H9 (cell line): Measurements from ENCODE around the gene NRXN3. TPM values are rescaled to one million over a fixed set of nuclear protein-coding genes. Genes with fewer than 3 reads are reported as not detected.

Experiments
- DNase-seq: peaks from one replicate; pipeline ENCODE4 v3.0.0-alpha.2; 2017
- H2AFZ ChIP-seq: one replicate; pipeline ENCODE4 v1.6.1; 2013; ENCODE audit warnings: mild to moderate bottlenecking, low read length, control low read depth, moderate library complexity
- H2AK5ac ChIP-seq: 2 replicates; pipeline ENCODE4 v1.6.1; 2013; ENCODE audit warnings: low read length, control low read depth, mixed read lengths; ENCODE audit not compliant: insufficient read length
- H2BK120ac ChIP-seq: one replicate; pipeline ENCODE4 v1.6.1; 2013; ENCODE audit warnings: low read depth, mild to moderate bottlenecking, low read length, control low read depth, inconsistent platforms; ENCODE audit not compliant: poor library complexity, severe bottlenecking
- H2BK12ac ChIP-seq: 2 replicates; pipeline ENCODE4 v1.6.1; 2013; ENCODE audit warnings: low read length, control low read depth, mixed read lengths, low read depth; ENCODE audit not compliant: insufficient read length
- H2BK15ac ChIP-seq: 2 replicates; pipeline ENCODE4 v1.6.1; 2013; ENCODE audit warnings: low read depth, low read length, control low read depth
- H2BK20ac ChIP-seq: one replicate; pipeline ENCODE4 v1.6.1; 2013; ENCODE audit warnings: low read depth, mild to moderate bottlenecking, low read length, control low read depth, inconsistent platforms; ENCODE audit not compliant: poor library complexity, severe bottlenecking
- H2BK5ac ChIP-seq: 2 replicates; pipeline ENCODE4 v1.6.1; 2013; ENCODE audit warnings: low read length, control low read depth, mixed read lengths; ENCODE audit not compliant: insufficient read length
- H3K14ac ChIP-seq: 2 replicates; pipeline ENCODE4 v1.6.1; 2013; ENCODE audit warnings: low read length, control low read depth; ENCODE audit not compliant: insufficient read depth
- H3K18ac ChIP-seq: 2 replicates; pipeline ENCODE4 v1.6.1; 2013; ENCODE audit warnings: low read depth, mild to moderate bottlenecking, mixed read lengths, low read length, control low read depth; ENCODE audit not compliant: insufficient read length
- H3K23ac ChIP-seq: 2 replicates; pipeline ENCODE4 v1.6.1; 2013; ENCODE audit warnings: low read length, control low read depth, mixed read lengths, low read depth; ENCODE audit not compliant: insufficient read length
- H3K23me2 ChIP-seq: 2 replicates; pipeline ENCODE4 v1.6.1; 2013; ENCODE audit warnings: low read depth, mild to moderate bottlenecking, mixed read lengths, low read length, control low read depth; ENCODE audit not compliant: insufficient read length, poor library complexity, severe bottlenecking
- H3K27ac ChIP-seq: 2 replicates; pipeline ENCODE4 v1.5.1; 2013; ENCODE audit warnings: low read length, control low read depth, mixed read lengths, low read depth; ENCODE audit not compliant: insufficient read length
- H3K27me3 ChIP-seq: 2 replicates; pipeline ENCODE4 v1.6.1; 2013; ENCODE audit warnings: low read length, control low read depth, inconsistent platforms; ENCODE audit not compliant: insufficient read depth
- H3K4ac ChIP-seq: 2 replicates; pipeline ENCODE4 v1.6.1; 2013; ENCODE audit warnings: low read depth, mild to moderate bottlenecking, control low read depth, inconsistent platforms, low read length, moderate library complexity
- H3K4me1 ChIP-seq: 2 replicates; pipeline ENCODE4 v1.6.1; 2013; ENCODE audit warnings: low read length, control low read depth, inconsistent platforms; ENCODE audit not compliant: insufficient read depth
- H3K4me2 ChIP-seq: 2 replicates; pipeline ENCODE4 v1.6.1; 2013; ENCODE audit warnings: low read length, control low read depth, mixed read lengths; ENCODE audit not compliant: insufficient read length, insufficient read depth
- H3K56ac ChIP-seq: 2 replicates; pipeline ENCODE4 v1.6.1; 2013; ENCODE audit warnings: low read depth, mild to moderate bottlenecking, mixed read lengths, low read length, control low read depth; ENCODE audit not compliant: insufficient read length
- H3K79me1 ChIP-seq: 2 replicates; pipeline ENCODE4 v1.6.1; 2013; ENCODE audit warnings: low read depth, mild to moderate bottlenecking, moderate library complexity, low read length, control low read depth, inconsistent platforms; ENCODE audit not compliant: insufficient read depth, poor library complexity, severe bottlenecking
- H3K79me2 ChIP-seq: 2 replicates; pipeline ENCODE4 v1.6.1; 2013; ENCODE audit warnings: low read length, control low read depth, inconsistent platforms; ENCODE audit not compliant: insufficient read depth
- H3K9ac ChIP-seq: 2 replicates; pipeline ENCODE4 v1.6.1; 2013; ENCODE audit warnings: low read length, control low read depth, mixed read lengths; ENCODE audit not compliant: insufficient read length; ENCODE audit errors: extremely low read depth
- H3K9me3 ChIP-seq: one replicate; pipeline ENCODE4 v1.6.1; 2013; ENCODE audit warnings: low read depth, low read length, inconsistent platforms; ENCODE audit not compliant: control insufficient read depth
- H3T11ph ChIP-seq: one replicate; pipeline ENCODE4 v1.6.1; 2013; ENCODE audit warnings: mild to moderate bottlenecking, low read length, control low read depth, inconsistent platforms
- H4K20me1 ChIP-seq: one replicate; pipeline ENCODE4 v1.6.1; 2013; ENCODE audit not compliant: control insufficient read depth, insufficient read length, insufficient read depth
- H4K5ac ChIP-seq: 2 replicates; pipeline ENCODE4 v1.6.1; 2013; ENCODE audit warnings: low read depth, mild to moderate bottlenecking, mixed read lengths, low read length, control low read depth; ENCODE audit not compliant: insufficient read length
- H4K8ac ChIP-seq: replicated peaks from 2 replicates; pipeline ENCODE4 v1.6.1; 2013; ENCODE audit warnings: low read length, control low read depth, mixed read lengths, low read depth; ENCODE audit not compliant: insufficient read length
- H4K91ac ChIP-seq: 2 replicates; pipeline ENCODE4 v1.6.1; 2013; ENCODE audit warnings: low read depth, mild to moderate bottlenecking, moderate library complexity, mixed read lengths, low read length, control low read depth; ENCODE audit not compliant: insufficient read length
- H3K27ac Mint-ChIP-seq, 3 experiments: 2 replicates in 2 of 3; 3 replicates in 1 of 3; pipeline ENCODE4 v1.8.0; 2020 to 2021; ENCODE audit warnings: mixed read lengths in 3 of 3, mild to moderate bottlenecking in 1 of 3, moderate library complexity in 1 of 3
- H3K27me3 Mint-ChIP-seq: 2 replicates; pipeline ENCODE4 v1.8.0; 2021; ENCODE audit warnings: low read depth, mild to moderate bottlenecking, moderate library complexity, mixed read lengths
- H3K36me3 Mint-ChIP-seq, 3 experiments: 2 replicates in 2 of 3; 3 replicates in 1 of 3; pipeline ENCODE4 v1.8.0; 2020 to 2021; ENCODE audit warnings: low read depth in 3 of 3, mixed read lengths in 3 of 3; ENCODE audit not compliant: insufficient read depth in 1 of 3
- H3K4me1 Mint-ChIP-seq, 2 experiments: 2 replicates each; pipeline ENCODE4 v1.8.0; 2020; ENCODE audit warnings: mixed read lengths in 2 of 2
- H3K4me3 Mint-ChIP-seq, 2 experiments: 2 replicates in 1 of 2; 3 replicates in 1 of 2; pipeline ENCODE4 v1.8.0; 2020 to 2021; ENCODE audit warnings: mild to moderate bottlenecking in 2 of 2, mixed read lengths in 2 of 2, moderate library complexity in 1 of 2
- H3K9me3 Mint-ChIP-seq, 2 experiments: 2 replicates in 1 of 2; 3 replicates in 1 of 2; pipeline ENCODE4 v1.8.0; 2020; ENCODE audit warnings: mild to moderate bottlenecking in 2 of 2, mixed read lengths in 2 of 2, moderate library complexity in 1 of 2
- WGBS: extraction: QIAGEN DNeasy Blood & Tissue Kit; methylation state at CpG from one replicate; pipeline ENCODE4 v1.1.7; 2013; ENCODE audit warnings: missing lambda C conversion rate, low lambda C conversion rate, mixed read lengths; ENCODE audit not compliant: insufficient read length; ENCODE audit errors: extremely low coverage; 5-methylcytosine and 5-hydroxymethylcytosine counted together
- total RNA-seq: library from RNA; stranded (reverse); gene quantifications from 2 replicates; pipeline ENCODE4 v1.2.1, GENCODE V29; 2021
- TF ChIP-seq, protein P1 (sequence below): fragments of 200-600 bp; sonication (generic); conservative IDR thresholded peaks from 3 replicates; pipeline ENCODE4 v1.8.0; 2021; ENCODE audit warnings: antibody characterized with exemption, mild to moderate bottlenecking

The NRXN3 gene
- total RNA-seq, 1 experiment from 2014 or later, result 1.8 TPM

DNA sequence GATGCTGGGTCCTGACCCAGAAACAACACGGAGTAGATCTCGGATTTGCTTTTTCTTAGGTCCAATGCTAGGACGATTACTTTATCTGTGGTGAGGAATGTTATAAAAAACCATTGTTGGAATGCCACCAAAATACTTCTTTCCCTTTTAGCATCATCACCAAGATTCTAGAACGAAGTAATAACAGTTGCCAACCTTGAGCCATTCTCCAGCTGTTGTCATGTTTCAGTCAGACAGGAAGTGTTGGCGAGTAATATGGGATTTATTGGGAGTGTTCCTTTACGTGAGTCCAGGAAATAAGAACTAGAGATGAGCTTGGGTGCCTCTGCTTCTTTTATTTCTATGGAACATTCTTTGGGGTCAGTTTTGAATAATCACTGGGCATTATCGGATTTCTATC, 1148.2 kb downstream of the NRXN3 start:
- H3K9me3 Mint-ChIP-seq, result no peaks in the 10 kb centered on the region
- H4K91ac ChIP-seq, result no peak overlapping the region
- no peaks in the 10 kb centered on the region for H3K79me2 ChIP-seq
- H4K5ac ChIP-seq, result no peak overlapping the region
- no peak overlapping the region for H2BK20ac ChIP-seq
- H3K27me3 ChIP-seq, result no peaks in the 10 kb centered on the region
- H2BK120ac ChIP-seq, result no peak overlapping the region
- H3K14ac ChIP-seq, result no peak overlapping the region
- H2AFZ ChIP-seq, result no peak overlapping the region
- TF ChIP-seq, protein P1, sequence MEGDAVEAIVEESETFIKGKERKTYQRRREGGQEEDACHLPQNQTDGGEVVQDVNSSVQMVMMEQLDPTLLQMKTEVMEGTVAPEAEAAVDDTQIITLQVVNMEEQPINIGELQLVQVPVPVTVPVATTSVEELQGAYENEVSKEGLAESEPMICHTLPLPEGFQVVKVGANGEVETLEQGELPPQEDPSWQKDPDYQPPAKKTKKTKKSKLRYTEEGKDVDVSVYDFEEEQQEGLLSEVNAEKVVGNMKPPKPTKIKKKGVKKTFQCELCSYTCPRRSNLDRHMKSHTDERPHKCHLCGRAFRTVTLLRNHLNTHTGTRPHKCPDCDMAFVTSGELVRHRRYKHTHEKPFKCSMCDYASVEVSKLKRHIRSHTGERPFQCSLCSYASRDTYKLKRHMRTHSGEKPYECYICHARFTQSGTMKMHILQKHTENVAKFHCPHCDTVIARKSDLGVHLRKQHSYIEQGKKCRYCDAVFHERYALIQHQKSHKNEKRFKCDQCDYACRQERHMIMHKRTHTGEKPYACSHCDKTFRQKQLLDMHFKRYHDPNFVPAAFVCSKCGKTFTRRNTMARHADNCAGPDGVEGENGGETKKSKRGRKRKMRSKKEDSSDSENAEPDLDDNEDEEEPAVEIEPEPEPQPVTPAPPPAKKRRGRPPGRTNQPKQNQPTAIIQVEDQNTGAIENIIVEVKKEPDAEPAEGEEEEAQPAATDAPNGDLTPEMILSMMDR, result no peak
- H3K4me1 Mint-ChIP-seq, result peaks cover 19 to 20% of the 10 kb centered on the region in 2 experiments
- H3K27ac ChIP-seq, result no peak overlapping the region
- H2BK15ac ChIP-seq, result no peak overlapping the region
- H3K9me3 ChIP-seq, result no peaks in the 10 kb centered on the region
- no peak overlapping the region for H4K8ac ChIP-seq
- no peak overlapping the region for H3K56ac ChIP-seq
- no peak overlapping the region for H3K27ac Mint-ChIP-seq
- H3K27me3 Mint-ChIP-seq, result no peaks in the 10 kb centered on the region
- no peak overlapping the region for H3K4ac ChIP-seq
- peaks cover 2% of the 10 kb centered on the region; the same call in 1 of the 2 replicates for H3K4me1 ChIP-seq
- H3K23me2 ChIP-seq, result no peaks in the 10 kb centered on the region
- H3K18ac ChIP-seq, result no peak overlapping the region
- peaks cover 0 to 2% (median 0%) of the 10 kb centered on the region in 3 experiments; a peak in 1 of 7 replicates for H3K36me3 Mint-ChIP-seq
- no CpG with 5 or more reads among the region's 7 CpGs for WGBS
- H2BK5ac ChIP-seq, result no peak overlapping the region
- no peak for DNase-seq
- no peak overlapping the region for H3T11ph ChIP-seq
- no peak overlapping the region for H3K9ac ChIP-seq
- no peak overlapping the region for H3K4me2 ChIP-seq
- no peak overlapping the region for H2BK12ac ChIP-seq
- H2AK5ac ChIP-seq, result no peak overlapping the region
- no peak overlapping the region for H3K4me3 Mint-ChIP-seq
- no peaks in the 10 kb centered on the region for H3K79me1 ChIP-seq
- no peaks in the 10 kb centered on the region for H4K20me1 ChIP-seq
- no peak overlapping the region for H3K23ac ChIP-seq
